H1 (cell line): ENCODE results near the gene SLC43A3. TPM values are rescaled to one million over a fixed set of nuclear protein-coding genes. Genes with fewer than 3 reads are reported as not detected.

ENCODE experiments used
- BCL11A ChIP-seq, 2 experiments: IDR thresholded peaks; one replicate each; pipeline ENCODE4 v1.6.1; 2011; ENCODE audit warnings: low read depth in 2 of 2, low read length in 2 of 2, mild to moderate bottlenecking in 2 of 2
- GTF2F1 ChIP-seq: IDR thresholded peaks from 2 replicates; pipeline ENCODE4 v1.6.1; 2012; ENCODE audit warnings: low read depth, low read length, improper control_type of control experiment, borderline replicate concordance
- POLR2A ChIP-seq, 2 experiments: IDR thresholded peaks; 1 replicate in 1 of 2; 2 replicates in 1 of 2; pipeline ENCODE4 v1.6.1; 2011; ENCODE audit warnings: low read depth in 2 of 2, low read length in 2 of 2, mild to moderate bottlenecking in 2 of 2; ENCODE audit errors: control extremely low read depth in 1 of 2
- RFX5 ChIP-seq: IDR thresholded peaks from 2 replicates; pipeline ENCODE4 v1.6.1; 2011; ENCODE audit warnings: low read depth, low read length, improper control_type of control experiment, borderline replicate concordance
- SIN3A ChIP-seq, 2 experiments: IDR thresholded peaks in 1 of 2; conservative IDR thresholded peaks in 1 of 2; 2 replicates each; pipeline ENCODE4 v1.6.1; 2011 to 2012; ENCODE audit warnings: low read length in 2 of 2, improper control_type of control experiment in 1 of 2, low read depth in 1 of 2, mild to moderate bottlenecking in 1 of 2
- TAF1 ChIP-seq: IDR thresholded peaks from 2 replicates; pipeline ENCODE4 v1.6.1; 2011; ENCODE audit warnings: mild to moderate bottlenecking, low read depth, low read length
- polyA plus RNA-seq, 7 experiments: library from polyadenylated mRNA; depleted of rRNA in 3 of 7; stranded (reverse) in 5 of 7; unstranded in 2 of 7; fragments of >200 nt in 5 of 7; fragments of 200-250 nt in 2 of 7; gene quantifications; 1 replicate in 5 of 7; 2 replicates in 1 of 7; 4 replicates in 1 of 7; pipeline versions ENCODE4 v1.2.1 to v1.2.3, GENCODE V29; 2011 to 2013; ENCODE audit warnings: missing spikeins in 2 of 7, mixed read lengths in 2 of 7
- total RNA-seq: library from RNA; stranded (reverse); fragmentation: NEBNext Ultra II Directional; extraction: Animal tissue kit (Norgen Biotek cat#: 25700); gene quantifications from 2 replicates; pipeline ENCODE4 v1.2.1, GENCODE V29; 2021
- TF ChIP-seq, protein P1 (sequence below): IDR thresholded peaks from 2 replicates; pipeline ENCODE4 v1.6.1; 2012; ENCODE audit warnings: inconsistent platforms
- TF ChIP-seq, protein P2 (sequence below): IDR thresholded peaks from 2 replicates; pipeline ENCODE4 v1.6.1; 2011; ENCODE audit warnings: low read depth, mild to moderate bottlenecking, low read length; ENCODE audit not compliant: insufficient read depth

Gene SLC43A3
- total and polyA plus RNA-seq, 2 of the 8 experiments (the other 6 are each of a cell fraction or from before 2014, with no cell fraction given), result 31.8 to 67.8 TPM

DNA sequence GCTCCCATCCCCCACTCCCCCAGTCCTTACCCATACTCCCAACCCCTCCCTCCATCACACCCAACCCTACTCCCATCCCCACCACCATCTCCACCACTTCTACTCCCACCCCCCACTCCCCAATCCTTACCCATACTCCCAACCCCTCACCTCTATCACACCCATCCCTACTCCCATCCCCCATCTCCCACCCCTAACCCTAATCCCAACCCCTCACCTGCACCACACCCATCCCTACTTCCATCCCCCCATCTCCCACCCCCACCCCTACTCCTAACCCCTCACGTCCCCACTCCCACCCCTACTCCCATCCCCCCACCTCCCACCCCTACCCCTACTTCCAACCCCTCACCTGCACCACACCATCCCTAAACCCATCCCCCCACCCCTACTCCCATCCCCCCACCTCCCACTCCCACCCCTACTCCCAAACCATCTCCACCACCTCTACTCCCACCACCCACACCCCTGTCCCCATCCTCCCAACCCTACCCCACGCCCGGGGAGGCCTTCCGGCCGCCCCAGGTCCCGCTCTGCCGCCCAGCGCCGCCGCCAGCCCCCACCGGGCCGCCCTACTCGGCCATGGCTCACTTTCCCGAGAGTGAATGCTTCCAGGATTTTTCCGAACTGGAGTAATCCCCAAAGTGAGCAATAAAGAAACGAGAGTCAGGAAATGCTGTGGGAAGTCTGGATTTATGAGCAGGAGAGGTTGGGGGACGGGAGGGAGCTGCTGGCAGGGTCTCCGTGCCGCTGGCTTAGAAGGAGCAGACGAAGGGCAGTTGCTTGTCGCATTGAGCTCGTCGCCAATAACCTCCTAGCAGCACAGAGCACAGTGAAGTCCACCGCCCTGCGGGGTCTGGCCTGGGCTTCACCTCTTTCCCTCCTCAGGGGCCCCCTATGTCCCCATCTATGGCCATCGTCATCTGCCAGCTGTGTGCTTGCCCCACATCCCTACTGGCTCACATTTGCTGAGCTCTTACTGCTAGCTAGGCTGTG is 50.5 kb downstream of the SLC43A3 start (continued):
- TF ChIP-seq, protein P1, sequence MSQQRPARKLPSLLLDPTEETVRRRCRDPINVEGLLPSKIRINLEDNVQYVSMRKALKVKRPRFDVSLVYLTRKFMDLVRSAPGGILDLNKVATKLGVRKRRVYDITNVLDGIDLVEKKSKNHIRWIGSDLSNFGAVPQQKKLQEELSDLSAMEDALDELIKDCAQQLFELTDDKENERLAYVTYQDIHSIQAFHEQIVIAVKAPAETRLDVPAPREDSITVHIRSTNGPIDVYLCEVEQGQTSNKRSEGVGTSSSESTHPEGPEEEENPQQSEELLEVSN, result no peak
- TF ChIP-seq TAF1 (no peak), RFX5 (no peak), BCL11A (IDR thresholded peaks at IDR 0.05; ENCODE audit: low read depth in 2 of 2, low read length in 2 of 2) (no peak), SIN3A (conservative IDR thresholded peaks at IDR 0.05 in 1 of 2, IDR thresholded peaks at IDR 0.05 in 1 of 2; ENCODE audit: low read depth in 1 of 2, low read length in 2 of 2) (no peak), POLR2A (IDR thresholded peaks at IDR 0.05; ENCODE audit: control extremely low read depth in 1 of 2, low read depth in 2 of 2, low read length in 2 of 2) (no peak), GTF2F1 (no peak)
- TF ChIP-seq, protein P2, sequence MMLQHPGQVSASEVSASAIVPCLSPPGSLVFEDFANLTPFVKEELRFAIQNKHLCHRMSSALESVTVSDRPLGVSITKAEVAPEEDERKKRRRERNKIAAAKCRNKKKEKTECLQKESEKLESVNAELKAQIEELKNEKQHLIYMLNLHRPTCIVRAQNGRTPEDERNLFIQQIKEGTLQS, result no peak
